ENCODE results near the gene KDM4B.

- no peak for TF ChIP-seq CTCF (conservative IDR thresholded peaks at IDR 0.05 in 1 of 2, IDR thresholded peaks at IDR 0.05 in 1 of 2; ENCODE audit: low read depth in 1 of 2, low read length in 2 of 2)
- no peak for TF ChIP-seq EZH2 (IDR thresholded peaks at IDR 0.05; ENCODE audit: low read length, missing control alignments)
These were observed 152.6 kb downstream of the KDM4B start for GRCh38 chr19:5121266-5122120.
